ENCODE data around the gene ATP8B1. TPM values are rescaled to one million over a fixed set of nuclear protein-coding genes. Genes with fewer than 3 reads are reported as not detected.

The ATP8B1 gene
- total RNA-seq, 2 experiments from 2014 or later: 0.18 to 0.38 TPM

- peaks cover 9% of the 10 kb centered on the region for H3K4me1 Mint-ChIP-seq (ENCODE audit: low read depth)
- ATAC-seq (no peak), DNase-seq (no peak)
- no peaks in the 10 kb centered on the region for H3K27me3 Mint-ChIP-seq
- no peaks in the 10 kb centered on the region for H3K9me3 Mint-ChIP-seq
- H3K4me3 Mint-ChIP-seq: no peak overlapping the region
- intact Hi-C loops (cut with micrococcal nuclease): no loop called here
- ChIA-PET CTCF (no interaction called here), POLR2A (no interaction called here)
- TF ChIP-seq CTCF (IDR thresholded peaks at IDR 0.05): no peak
- peaks cover 12% of the 10 kb centered on the region for H3K36me3 Mint-ChIP-seq (ENCODE audit: low read depth)
- H3K27ac Mint-ChIP-seq: no peak overlapping the region
Measured at GRCh38 chr18:57624988-57625387, 178.1 kb downstream of the ATP8B1 start.

- Mint-ChIP-seq H3K36me3 (ENCODE audit: low read depth) (peaks cover 29% of the 10 kb centered on the region), H3K27ac (peak overlapping the region; percentile 93), H3K4me1 (ENCODE audit: low read depth) (peaks cover 23% of the 10 kb centered on the region), H3K4me3 (peak overlapping the region; percentile 86), H3K9me3 (no peaks in the 10 kb centered on the region), H3K27me3 (no peaks in the 10 kb centered on the region)
- ATAC-seq (peak; percentile 19), DNase-seq (no peak)
- CTCF ChIA-PET: interaction anchor here (1.0 to 2.0 kb wide), 3 partner anchors 9 to 234 kb away, joined by 3 to 7 read pairs (median 3); no protein-coding TSS in a partner anchor
- TF ChIP-seq CTCF (IDR thresholded peaks at IDR 0.05): no peak
- POLR2A ChIA-PET: interaction anchor here (0.7 to 3.7 kb wide), 5 partner anchors 8 to 46 kb away, joined by 3 to 22 read pairs (median 4); no protein-coding TSS in a partner anchor
- intact Hi-C loops (cut with micrococcal nuclease): no loop called here
Measured at GRCh38 chr18:57621246-57621604, 181.9 kb downstream of the ATP8B1 start.

- Mint-ChIP-seq H3K27me3 (no peaks in the 10 kb centered on the region), H3K27ac (peak overlapping the region; percentile 93), H3K4me1 (ENCODE audit: low read depth) (peaks cover 27% of the 10 kb centered on the region), H3K4me3 (peak overlapping the region; percentile 86), H3K36me3 (ENCODE audit: low read depth) (peaks cover 36% of the 10 kb centered on the region), H3K9me3 (no peaks in the 10 kb centered on the region)
- no peak for TF ChIP-seq CTCF (IDR thresholded peaks at IDR 0.05)
- ATAC-seq (no peak), DNase-seq (no peak)
- ChIA-PET POLR2A (interaction anchor here (0.9 to 3.7 kb wide), 4 partner anchors 10 to 21 kb away, joined by 3 to 22 read pairs (median 4); no protein-coding TSS in a partner anchor), CTCF (interaction anchor here (1.1 to 1.2 kb wide), 4 partner anchors 10 to 502 kb away, joined by 3 to 4 read pairs (median 3); no protein-coding TSS in a partner anchor)
- intact Hi-C loops (cut with micrococcal nuclease): no loop called here
Measured at GRCh38 chr18:57619876-57620275, 183.2 kb downstream of the ATP8B1 start.

GRCh38 chr18:57618910-57619309, 184.2 kb downstream of the ATP8B1 start:
- Mint-ChIP-seq H3K9me3 (no peaks in the 10 kb centered on the region), H3K27me3 (no peaks in the 10 kb centered on the region), H3K4me1 (ENCODE audit: low read depth) (peaks cover 29% of the 10 kb centered on the region), H3K4me3 (no peak overlapping the region), H3K27ac (no peak overlapping the region), H3K36me3 (ENCODE audit: low read depth) (peaks cover 37% of the 10 kb centered on the region)
- CTCF ChIA-PET: interaction anchor here (1.1 kb wide), 1 partner anchor 11 kb away, joined by 3 read pairs; no protein-coding TSS in a partner anchor
- ATAC-seq: no peak
- intact Hi-C loops (cut with micrococcal nuclease): no loop called here
- DNase-seq: no peak
- POLR2A ChIA-PET: interaction anchor here (0.7 to 1.4 kb wide), 2 partner anchors 12 to 730 kb away, joined by 3 to 4 read pairs; no protein-coding TSS in a partner anchor
- no peak for TF ChIP-seq CTCF (IDR thresholded peaks at IDR 0.05)

- H3K36me3 Mint-ChIP-seq (ENCODE audit: low read depth): peaks cover 55% of the 10 kb centered on the region
- TF ChIP-seq CTCF (IDR thresholded peaks at IDR 0.05): no peak
- ATAC-seq (no peak), DNase-seq (no peak)
- H3K9me3 Mint-ChIP-seq: no peaks in the 10 kb centered on the region
- no peak overlapping the region for H3K27ac Mint-ChIP-seq
- H3K27me3 Mint-ChIP-seq: no peaks in the 10 kb centered on the region
- peaks cover 2% of the 10 kb centered on the region for H3K4me1 Mint-ChIP-seq (ENCODE audit: low read depth)
- intact Hi-C loops (cut with micrococcal nuclease): no loop called here
- CTCF ChIA-PET: interaction anchor here (1.3 kb wide), 1 partner anchor 16 kb away, joined by 3 read pairs; no protein-coding TSS in a partner anchor
- POLR2A ChIA-PET: interaction anchor here (1.2 to 1.6 kb wide), 2 partner anchors 9 to 17 kb away, joined by 4 read pairs; no protein-coding TSS in a partner anchor
- H3K4me3 Mint-ChIP-seq: no peak overlapping the region
Measured at GRCh38 chr18:57603871-57604270, 199.2 kb downstream of the ATP8B1 start.

Other genes with a start within 250 kb of the ATP8B1 start
- gene FECH, start 216.6 kb downstream of the ATP8B1 start, total RNA-seq: 10 to 100 TPM; 25.5 to 28.8 TPM
- gene NARS1, start 181.5 kb downstream of the ATP8B1 start, total RNA-seq: 100 to 1,000 TPM; 106 to 109 TPM
- 1 to 10 TPM; 7.5 to 8.5 TPM for gene NEDD4L, start 240.9 kb upstream of the ATP8B1 start, total RNA-seq

Data from activated CD8-positive, alpha-beta T cell treated with anti-CD3 and anti-CD28 coated beads for 36 hours (primary cell).